HG03378 (cell line): ENCODE data around the gene HCRTR2.

ENCODE experiments used
- ATAC-seq: cut with Tn5 transposase; IDR thresholded peaks from one replicate; pipeline ENCODE4 v1.9.1; 2021; ENCODE audit warnings: mild to moderate bottlenecking, moderate library complexity; ENCODE audit not compliant: unreplicated experiment

HCRTR2 gene

DNA sequence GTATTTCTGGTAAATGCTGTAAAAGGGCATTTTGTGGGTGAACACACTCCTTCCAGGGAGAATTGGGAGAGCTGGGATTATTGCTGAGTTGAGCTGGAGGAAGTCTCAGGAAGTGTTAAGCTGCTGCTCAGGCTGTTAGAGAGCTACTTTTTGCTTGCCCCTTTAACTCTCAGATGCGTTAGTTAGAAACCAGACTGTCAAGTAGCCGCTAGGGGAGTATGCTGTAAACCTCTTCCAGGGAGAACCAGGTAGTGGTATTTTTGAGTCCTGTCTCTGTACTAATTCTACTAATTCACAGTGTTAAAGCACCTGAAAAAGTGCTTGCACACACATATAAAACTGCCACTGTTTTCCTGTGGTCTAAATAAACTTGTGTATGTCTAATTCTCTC, 146.4 kb downstream of the HCRTR2 start:
- no peak for ATAC-seq

DNA sequence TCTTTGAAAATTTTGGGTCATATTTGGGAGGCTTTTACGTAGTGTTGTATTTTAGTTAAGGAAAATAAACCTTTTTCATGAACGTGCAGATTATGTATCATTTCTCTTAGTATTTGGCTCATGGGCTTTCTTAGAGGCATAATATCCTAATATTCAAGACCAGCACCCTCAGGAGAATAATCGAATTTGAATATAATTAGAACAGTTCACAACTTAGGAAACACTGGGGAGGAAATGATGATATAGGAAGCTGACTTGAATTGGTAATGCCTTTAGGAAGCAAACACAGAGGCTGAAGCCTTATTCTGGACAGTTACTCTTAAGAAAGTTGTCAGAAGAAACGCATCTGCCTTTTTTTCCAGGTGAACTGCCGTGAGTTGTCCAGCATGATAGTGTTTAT, 152.9 kb downstream of the HCRTR2 start, which contains the start of gene GFRAL:
Gene GFRAL (plus strand): TSS at position 301 of the 400 bp plus-strand sequence. CDS start 86 bp downstream, at position 387.
- no peak for ATAC-seq
